MG63 (cell line): ENCODE results near the gene HSDL1. TPM values are rescaled to one million over a fixed set of nuclear protein-coding genes. Genes with fewer than 3 reads are reported as not detected.

Experiments
- DNase-seq: peaks from one replicate; pipeline ENCODE4 v3.0.0-alpha.2; 2020
- H3K27me3 ChIP-seq: fragments of 250-450 bp; sonication (Bioruptor Pico); 2 replicates; pipeline ENCODE4 v1.5.1; 2020; ENCODE audit warnings: mild to moderate bottlenecking, moderate library complexity
- H3K36me3 ChIP-seq: fragments of 250-450 bp; sonication (Bioruptor Pico); 2 replicates; pipeline ENCODE4 v1.5.1; 2020; ENCODE audit warnings: mild to moderate bottlenecking, moderate library complexity
- H3K4me3 ChIP-seq: fragments of 250-450 bp; sonication (Bioruptor Pico); 2 replicates; pipeline ENCODE4 v1.5.1; 2020; ENCODE audit warnings: mild to moderate bottlenecking, moderate library complexity
- H3K9me3 ChIP-seq: fragments of 250-450 bp; sonication (Bioruptor Pico); 2 replicates; pipeline ENCODE4 v1.5.1; 2020; ENCODE audit warnings: mild to moderate bottlenecking, moderate library complexity
- total RNA-seq: library from RNA; depleted of rRNA; stranded (reverse); fragments of >200 nt; shearing (Covaris generic); gene quantifications from 2 replicates; pipeline ENCODE4 v1.2.3, GENCODE V29; 2014; ENCODE audit warnings: low replicate concordance

Gene HSDL1
- total RNA-seq, 1 experiment from 2014 or later: 7.0 TPM

- Histone ChIP-seq H3K36me3 (no peaks in the 10 kb centered on the region), H3K9me3 (no peaks in the 10 kb centered on the region)
- DNase-seq: peak; percentile 12
Measured at GRCh38 chr16:84153660-84154214, 8.8 kb upstream of the HSDL1 start.

GRCh38 chr16:84150926-84151325, 5.9 kb upstream of the HSDL1 start:
- H3K9me3 ChIP-seq: no peaks in the 10 kb centered on the region
- H3K36me3 ChIP-seq: no peaks in the 10 kb centered on the region
- H3K4me3 ChIP-seq: no peak overlapping the region
- H3K27me3 ChIP-seq: no peaks in the 10 kb centered on the region
- DNase-seq: no peak

More at GRCh38 chr16:84153660-84154214, 8.8 kb upstream of the HSDL1 start:
- H3K4me3 ChIP-seq: no peak overlapping the region
- H3K27me3 ChIP-seq: no peaks in the 10 kb centered on the region

- Histone ChIP-seq H3K36me3 (no peaks in the 10 kb centered on the region), H3K9me3 (no peaks in the 10 kb centered on the region), H3K4me3 (peak overlapping the region; percentile 57), H3K27me3 (no peaks in the 10 kb centered on the region)
- peak; percentile 4 for DNase-seq
Measured at GRCh38 chr16:84144209-84144858, 643 bp downstream of the HSDL1 start.

GRCh38 chr16:84143784-84144199, 1.2 kb downstream of the HSDL1 start:
- Histone ChIP-seq H3K9me3 (no peaks in the 10 kb centered on the region), H3K27me3 (no peaks in the 10 kb centered on the region), H3K36me3 (no peaks in the 10 kb centered on the region), H3K4me3 (peak overlapping the region; percentile 57)
- no peak for DNase-seq

- Histone ChIP-seq H3K4me3 (no peak overlapping the region), H3K9me3 (no peaks in the 10 kb centered on the region), H3K27me3 (no peaks in the 10 kb centered on the region), H3K36me3 (no peaks in the 10 kb centered on the region)
- no peak for DNase-seq
Measured at GRCh38 chr16:84143081-84143480, 1.9 kb downstream of the HSDL1 start.

GRCh38 chr16:84141143-84141670, 3.8 kb downstream of the HSDL1 start:
- Histone ChIP-seq H3K27me3 (no peaks in the 10 kb centered on the region), H3K9me3 (no peaks in the 10 kb centered on the region), H3K36me3 (no peaks in the 10 kb centered on the region), H3K4me3 (no peak overlapping the region)
- no peak for DNase-seq

GRCh38 chr16:84139628-84140258, 5.2 kb downstream of the HSDL1 start:
- no peak for DNase-seq
- H3K36me3 ChIP-seq: no peaks in the 10 kb centered on the region
- H3K4me3 ChIP-seq: no peak overlapping the region
- H3K27me3 ChIP-seq: no peaks in the 10 kb centered on the region
- H3K9me3 ChIP-seq: no peaks in the 10 kb centered on the region

GRCh38 chr16:84138824-84139627, 6.0 kb downstream of the HSDL1 start:
- no peak for DNase-seq
- Histone ChIP-seq H3K4me3 (no peak overlapping the region), H3K9me3 (no peaks in the 10 kb centered on the region)

GRCh38 chr16:84138500-84138823, 6.5 kb downstream of the HSDL1 start:
- H3K36me3 ChIP-seq: no peaks in the 10 kb centered on the region
- H3K27me3 ChIP-seq: no peaks in the 10 kb centered on the region
- no peak overlapping the region for H3K4me3 ChIP-seq
- H3K9me3 ChIP-seq: no peaks in the 10 kb centered on the region
- no peak for DNase-seq

More at GRCh38 chr16:84138824-84139627, 6.0 kb downstream of the HSDL1 start:
- Histone ChIP-seq H3K27me3 (no peaks in the 10 kb centered on the region), H3K36me3 (no peaks in the 10 kb centered on the region)

- DNase-seq: no peak
- no peaks in the 10 kb centered on the region for H3K27me3 ChIP-seq
- H3K4me3 ChIP-seq: no peak overlapping the region
- H3K36me3 ChIP-seq: no peaks in the 10 kb centered on the region
- no peaks in the 10 kb centered on the region for H3K9me3 ChIP-seq
Measured at GRCh38 chr16:84137769-84138357, 7.1 kb downstream of the HSDL1 start.

GRCh38 chr16:84137287-84137686, 7.7 kb downstream of the HSDL1 start:
- Histone ChIP-seq H3K36me3 (no peaks in the 10 kb centered on the region), H3K9me3 (no peaks in the 10 kb centered on the region), H3K27me3 (no peaks in the 10 kb centered on the region), H3K4me3 (no peak overlapping the region)
- DNase-seq: no peak

- no peak for DNase-seq
- Histone ChIP-seq H3K36me3 (no peaks in the 10 kb centered on the region), H3K9me3 (no peaks in the 10 kb centered on the region), H3K4me3 (no peak overlapping the region), H3K27me3 (no peaks in the 10 kb centered on the region)
Measured at GRCh38 chr16:84136331-84137125, 8.4 kb downstream of the HSDL1 start.

- Histone ChIP-seq H3K4me3 (no peak overlapping the region), H3K27me3 (no peaks in the 10 kb centered on the region), H3K9me3 (no peaks in the 10 kb centered on the region), H3K36me3 (no peaks in the 10 kb centered on the region)
- no peak for DNase-seq
Measured at GRCh38 chr16:84132527-84133285, 12.3 kb downstream of the HSDL1 start.

GRCh38 chr16:84131117-84131516, 13.9 kb downstream of the HSDL1 start:
- H3K27me3 ChIP-seq: no peaks in the 10 kb centered on the region
- no peak for DNase-seq
- H3K9me3 ChIP-seq: no peaks in the 10 kb centered on the region
- H3K36me3 ChIP-seq: no peaks in the 10 kb centered on the region
- H3K4me3 ChIP-seq: no peak overlapping the region

GRCh38 chr16:84124257-84125073, 20.5 kb downstream of the HSDL1 start:
- no peaks in the 10 kb centered on the region for H3K36me3 ChIP-seq
- no peak for DNase-seq
- no peak overlapping the region for H3K4me3 ChIP-seq
- no peaks in the 10 kb centered on the region for H3K27me3 ChIP-seq
- H3K9me3 ChIP-seq: no peaks in the 10 kb centered on the region
